ENCODE results near the gene PSMB4.
"Not testable (repeated sequence)": the region's sequence is repeated elsewhere in the genome, so short reads cannot be mapped to it uniquely, and the experiment has no call there.

The PSMB4 gene

GRCh38 chr1:151390221-151391078 lies 8.9 kb upstream of the PSMB4 start:
- DNase-seq: not testable (repeated sequence)

DNA sequence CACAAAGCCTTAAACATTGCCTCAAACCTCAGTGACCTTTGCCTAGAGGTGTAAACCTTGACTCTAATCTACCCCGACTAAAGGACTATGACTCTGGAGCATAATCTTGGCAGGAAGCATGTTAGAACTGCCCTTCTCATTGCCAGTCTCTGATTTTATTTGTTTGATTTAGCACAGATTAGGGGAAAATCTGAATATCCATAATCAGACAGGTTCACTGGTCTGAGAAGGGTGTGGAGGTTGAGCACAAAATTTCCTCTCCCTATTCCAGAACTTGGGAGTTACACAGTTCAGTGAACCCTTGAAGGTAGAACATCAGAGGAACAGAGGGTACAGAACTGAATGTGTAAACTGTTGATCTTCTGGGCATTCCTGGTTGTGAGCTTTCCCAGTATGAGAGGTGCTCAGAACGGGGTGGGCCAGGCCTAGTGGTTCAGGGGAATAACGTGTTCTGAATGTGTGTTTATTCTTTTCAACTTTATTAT lies 8.3 kb upstream of the PSMB4 start:
- DNase-seq: no peak

DNA sequence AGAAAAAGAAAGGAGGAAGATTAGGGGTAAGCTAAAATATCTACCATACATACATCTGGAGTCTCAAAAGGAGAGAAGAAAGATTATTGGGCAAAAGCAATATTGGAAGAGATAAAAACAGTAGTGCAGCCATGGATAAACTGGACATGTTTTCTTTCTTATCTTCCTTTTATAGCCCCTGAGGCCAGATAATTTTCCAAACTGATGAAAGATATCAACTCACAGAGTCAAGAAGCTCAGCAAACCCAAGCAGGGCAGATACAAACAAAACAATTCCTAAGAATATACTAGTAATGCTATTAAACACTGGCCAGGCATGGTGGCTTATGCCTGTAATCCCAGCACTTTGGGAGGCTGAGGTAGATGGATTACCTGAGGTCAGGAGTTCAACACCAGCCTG lies 5.8 kb upstream of the PSMB4 start:
- DNase-seq: no peak

- not testable (repeated sequence) for DNase-seq
Measured at GRCh38 chr1:151396265-151396664, 3.1 kb upstream of the PSMB4 start.

GRCh38 chr1:151401125-151401788 lies 1.9 kb downstream of the PSMB4 start:
- DNase-seq: no peak

- no peak for DNase-seq
Measured at GRCh38 chr1:151401860-151402259, 2.5 kb downstream of the PSMB4 start.

- DNase-seq: no peak
Measured at GRCh38 chr1:151402764-151403163, 3.4 kb downstream of the PSMB4 start.

DNA sequence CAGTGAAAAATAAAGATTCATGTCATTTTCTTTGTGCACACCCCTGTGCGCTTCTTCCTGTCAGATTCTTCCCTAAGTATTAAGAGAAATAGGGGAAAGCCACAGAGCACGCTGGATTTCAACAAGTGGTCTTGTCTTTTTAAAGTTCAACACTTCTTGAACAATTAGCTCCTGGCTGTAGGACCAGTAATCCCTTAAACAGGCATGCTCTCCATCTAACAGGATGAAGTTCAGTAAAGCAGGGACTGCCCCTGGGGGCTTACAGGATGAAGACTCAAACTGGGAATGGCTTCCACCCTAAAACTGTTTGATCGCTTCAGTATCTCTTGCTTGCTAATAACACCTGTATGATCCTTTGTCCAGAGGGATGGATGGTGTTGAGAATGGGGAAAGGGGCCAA lies 4.2 kb downstream of the PSMB4 start:
- no peak for DNase-seq

- DNase-seq: no peak
Measured at GRCh38 chr1:151405187-151405951, 6.0 kb downstream of the PSMB4 start.

DNA sequence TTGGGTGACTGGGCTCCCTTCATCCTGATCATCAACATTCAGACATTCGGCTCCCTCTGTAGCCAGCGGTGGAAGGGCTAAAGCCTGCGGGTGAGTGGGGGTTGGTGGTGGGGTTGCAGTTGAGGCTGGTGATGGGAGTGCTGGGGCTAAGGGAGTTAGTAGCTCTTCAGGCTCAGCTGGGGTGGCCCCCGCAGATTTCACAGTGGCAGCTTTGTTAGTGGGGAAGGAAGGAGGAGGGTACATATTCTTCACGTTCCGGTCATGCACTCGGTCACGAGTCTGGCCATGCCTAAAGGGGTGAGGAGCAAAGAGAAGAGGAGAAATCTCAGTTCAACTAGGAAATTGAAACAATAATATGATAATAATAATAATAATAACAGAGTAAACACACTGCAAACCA lies 6.8 kb downstream of the PSMB4 start:
- DNase-seq: no peak

DNA sequence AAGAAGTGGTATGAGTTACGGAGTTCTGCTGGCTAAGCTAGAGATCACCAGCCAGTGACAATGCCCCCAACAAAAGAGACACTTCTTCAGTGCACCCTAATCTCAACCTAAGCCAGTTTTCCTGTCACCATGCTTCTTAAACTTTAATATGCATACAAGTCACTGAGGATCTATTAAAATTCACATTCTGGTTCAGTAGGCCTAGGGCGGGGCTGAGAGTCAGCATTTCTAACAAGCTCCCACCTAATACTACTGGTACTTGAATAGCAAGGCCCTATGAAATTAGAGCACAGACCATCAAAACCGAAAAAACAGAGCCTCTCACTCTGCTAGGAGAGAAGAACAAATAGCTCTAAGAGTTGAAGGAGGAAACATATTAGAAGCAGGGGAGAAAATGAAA lies 7.9 kb downstream of the PSMB4 start:
- no peak for DNase-seq

DNA sequence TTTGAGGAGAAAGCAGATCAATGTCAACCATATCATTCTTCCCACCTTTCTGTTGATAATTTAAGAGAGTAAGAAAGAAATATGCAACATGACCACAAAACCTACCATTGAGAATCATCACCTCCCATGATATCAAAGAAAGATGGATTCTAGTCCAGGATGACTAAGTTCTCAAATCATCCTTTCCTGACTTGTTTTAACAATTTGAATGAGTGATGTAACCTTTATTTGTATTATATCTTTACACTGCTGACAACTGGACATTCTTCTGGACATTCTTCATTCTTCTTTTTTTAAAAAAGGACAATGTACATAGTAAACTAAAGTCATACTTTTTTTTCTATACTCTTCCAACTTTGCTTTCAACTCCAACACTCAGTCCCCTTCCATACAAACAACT lies 9.5 kb downstream of the PSMB4 start:
- no peak for DNase-seq

DNA sequence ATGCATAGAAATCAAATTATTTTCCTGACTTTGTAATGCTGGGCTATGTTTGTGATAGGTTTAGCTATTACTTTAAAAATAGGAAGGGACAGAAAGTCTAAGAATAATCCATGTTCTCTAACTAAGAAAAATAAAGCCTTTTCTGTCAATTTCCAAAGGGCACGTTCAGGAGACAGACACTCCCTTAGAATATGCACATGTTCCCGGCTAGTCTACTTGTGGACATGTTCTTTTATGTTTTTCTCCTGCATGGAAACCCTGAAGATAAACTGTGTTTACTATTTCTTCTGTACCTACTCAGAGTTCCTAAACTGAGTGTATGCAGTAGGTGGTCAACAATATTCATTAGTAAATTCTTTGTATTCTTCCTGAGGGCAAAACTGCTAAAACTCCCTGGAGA lies 12.5 kb downstream of the PSMB4 start:
- no peak for DNase-seq

GRCh38 chr1:151416231-151416630 lies 16.9 kb downstream of the PSMB4 start:
- DNase-seq: no peak

DNA sequence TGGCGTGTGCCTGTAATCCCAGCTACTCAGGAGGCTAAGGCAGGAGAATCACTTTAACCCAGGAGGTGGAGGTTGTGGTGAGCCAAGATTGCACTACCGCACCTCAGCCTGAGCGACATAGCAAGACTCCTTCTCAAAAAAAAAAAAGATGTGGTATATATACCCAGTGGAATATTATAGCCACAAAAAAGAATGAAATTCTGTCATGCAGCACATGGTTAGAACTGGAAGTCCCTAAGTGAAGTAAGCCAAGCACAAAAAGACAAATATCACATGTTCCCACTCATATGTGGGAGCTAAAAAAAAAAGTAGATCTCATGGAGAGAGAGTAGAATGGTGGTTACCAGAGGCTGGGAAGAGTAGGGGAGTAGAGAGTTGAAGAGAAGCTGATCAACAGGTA lies 18.7 kb downstream of the PSMB4 start:
- no peak for DNase-seq

DNA sequence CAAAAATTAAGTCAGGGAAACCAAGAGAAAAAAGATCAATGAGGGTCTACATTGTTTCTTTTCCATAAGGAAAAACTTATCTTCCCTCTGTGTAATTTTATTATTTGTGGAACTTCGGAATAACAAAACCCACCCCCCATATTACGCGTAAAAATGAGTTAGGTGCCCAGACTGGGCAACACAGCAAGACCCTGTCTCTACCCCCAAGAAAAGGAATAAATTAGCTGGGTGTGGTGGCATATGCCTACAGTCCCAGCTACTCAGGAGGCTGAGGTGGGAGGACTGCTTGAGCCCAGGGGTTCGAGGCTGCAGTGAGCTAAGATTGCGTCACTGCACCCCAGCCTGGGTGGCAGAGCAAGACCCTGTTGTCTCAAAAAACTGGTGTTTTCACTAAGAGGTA lies 20.4 kb downstream of the PSMB4 start:
- no peak for DNase-seq

DNA sequence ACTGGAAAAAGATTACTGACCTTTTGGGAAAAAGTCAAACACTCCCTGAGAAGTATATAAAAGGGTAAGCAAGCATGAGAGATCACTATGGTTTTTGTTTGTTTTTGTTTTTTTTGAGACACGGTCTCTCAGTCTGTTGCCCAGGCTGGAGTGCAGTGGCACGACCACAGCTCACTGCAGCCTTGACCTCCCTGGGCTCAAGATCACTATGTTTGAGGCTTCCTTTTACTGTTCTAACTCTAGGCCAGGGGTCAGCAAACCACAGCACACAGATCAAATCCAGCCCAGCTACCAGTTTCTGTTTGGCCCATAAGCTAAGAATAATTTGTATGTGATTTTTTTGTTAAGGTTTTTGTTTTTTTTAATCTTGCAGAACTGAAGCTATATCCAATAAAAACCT lies 25.7 kb downstream of the PSMB4 start:
- DNase-seq: no peak

DNA sequence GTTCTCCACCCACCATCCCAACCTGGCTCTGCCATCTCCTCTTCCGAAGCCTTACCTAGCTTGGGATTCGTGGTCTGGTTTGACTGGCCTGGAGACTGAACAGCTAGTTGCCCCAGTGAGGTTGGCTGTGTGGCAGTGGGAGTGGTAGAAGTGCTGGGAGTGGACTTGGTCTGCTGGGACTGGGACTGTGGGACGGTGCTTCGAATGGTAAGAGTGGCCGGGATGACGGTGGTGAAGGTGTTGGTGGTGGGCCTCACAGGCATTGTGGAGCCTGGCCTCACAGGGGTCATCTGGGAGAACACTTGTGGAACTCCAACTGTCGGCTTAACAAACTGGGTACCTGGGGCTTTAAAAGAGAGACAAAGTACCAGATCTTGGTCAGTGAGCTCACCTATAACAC lies 28.7 kb downstream of the PSMB4 start:
- DNase-seq: no peak

GRCh38 chr1:151433827-151434226 lies 34.5 kb downstream of the PSMB4 start:
- DNase-seq: not testable (repeated sequence)

- DNase-seq: no peak
Measured at GRCh38 chr1:151435174-151435573, 35.8 kb downstream of the PSMB4 start.

DNA sequence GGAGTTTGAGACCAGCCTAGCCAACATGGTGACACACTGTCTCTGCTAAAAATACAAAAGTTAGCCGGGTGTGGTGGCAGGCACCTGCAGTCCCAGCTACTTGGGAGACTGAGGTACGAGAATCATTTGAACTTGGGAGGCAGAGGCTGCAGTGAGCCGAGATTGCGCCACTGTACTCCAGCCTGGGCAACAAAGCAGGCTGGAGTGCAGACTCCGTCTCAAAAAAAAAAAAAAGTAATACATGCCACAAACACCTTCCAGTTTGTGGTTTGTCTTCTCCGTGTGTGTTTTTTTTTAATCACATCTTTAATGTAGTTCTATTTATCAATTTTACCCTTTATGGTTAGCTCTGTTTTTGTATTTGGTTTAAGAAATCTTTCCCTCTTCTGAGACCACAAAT lies 37.6 kb downstream of the PSMB4 start:
- DNase-seq: no peak

DNA sequence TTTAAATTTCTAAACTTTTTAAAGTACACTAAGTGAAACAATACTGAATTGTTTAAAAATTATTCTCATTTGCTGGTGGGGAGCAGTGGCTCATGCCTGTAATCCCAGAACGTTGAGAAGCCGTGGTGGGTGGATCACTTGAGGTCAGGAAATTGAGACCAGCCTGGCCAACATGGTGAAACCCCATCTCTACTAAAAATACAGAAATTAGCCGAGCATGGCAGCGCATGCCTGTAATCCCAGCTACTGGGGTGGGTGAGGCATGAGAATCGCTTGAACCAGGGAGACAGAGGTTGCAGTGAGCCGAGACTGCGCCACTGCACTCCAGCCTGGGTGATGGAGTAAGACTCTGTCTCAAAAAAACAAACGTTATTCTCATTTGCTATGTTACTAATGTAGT lies 38.0 kb downstream of the PSMB4 start:
- not testable (repeated sequence) for DNase-seq

Data from NCI-H774 (cell line).